GM19025 (cell line): Measurements from ENCODE around the gene HMGN1.

Source experiments
- ATAC-seq: cut with Tn5 transposase; IDR thresholded peaks from one replicate; pipeline ENCODE4 v1.9.1; 2021; ENCODE audit warnings: mild to moderate bottlenecking, low read depth, moderate library complexity; ENCODE audit not compliant: unreplicated experiment

Gene HMGN1

DNA sequence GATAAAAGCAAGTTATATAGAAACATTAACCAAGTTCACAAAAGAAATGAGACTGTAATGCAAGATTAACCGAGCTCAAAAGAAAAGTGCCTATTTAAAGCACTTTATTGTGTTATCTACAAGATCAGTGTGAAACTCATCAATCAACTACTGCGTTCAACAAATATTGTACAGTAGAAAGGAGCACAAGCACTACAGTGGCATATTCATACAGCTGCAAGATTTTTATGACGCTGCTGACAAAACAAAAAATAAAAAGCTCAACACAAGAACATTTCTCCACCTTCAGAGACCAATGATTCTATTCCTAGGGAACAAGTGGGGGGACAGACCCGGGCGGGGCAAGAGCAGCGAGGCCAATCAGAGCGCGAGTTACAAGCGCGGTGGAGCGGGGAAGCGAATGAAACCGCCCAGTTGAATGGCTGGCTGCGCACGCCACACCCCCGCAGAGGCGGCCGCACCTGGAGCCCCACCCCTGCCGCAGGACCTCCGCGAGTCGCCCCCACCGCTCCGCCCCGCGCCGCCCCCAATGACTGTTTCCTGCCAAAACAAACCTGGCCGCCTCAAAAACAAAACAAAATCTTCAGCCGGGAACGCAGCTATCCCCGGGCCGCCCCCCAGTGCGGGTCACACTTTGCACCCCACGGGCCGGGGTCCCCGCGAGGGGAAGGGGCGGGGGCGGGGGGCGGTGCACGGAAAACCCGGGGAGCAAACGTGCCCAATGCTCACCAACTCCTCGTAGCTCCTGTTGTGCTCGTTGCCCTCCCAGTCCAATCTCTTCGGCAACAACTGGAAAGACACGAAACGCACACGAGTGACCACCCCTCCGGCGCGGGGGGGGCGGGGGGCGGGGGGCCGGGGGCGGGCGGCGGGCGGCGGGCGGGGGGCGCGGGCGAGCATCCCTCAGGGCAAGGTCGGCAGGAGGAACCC, 36.5 kb downstream of the HMGN1 start:
- ATAC-seq, result peak; percentile 78

DNA sequence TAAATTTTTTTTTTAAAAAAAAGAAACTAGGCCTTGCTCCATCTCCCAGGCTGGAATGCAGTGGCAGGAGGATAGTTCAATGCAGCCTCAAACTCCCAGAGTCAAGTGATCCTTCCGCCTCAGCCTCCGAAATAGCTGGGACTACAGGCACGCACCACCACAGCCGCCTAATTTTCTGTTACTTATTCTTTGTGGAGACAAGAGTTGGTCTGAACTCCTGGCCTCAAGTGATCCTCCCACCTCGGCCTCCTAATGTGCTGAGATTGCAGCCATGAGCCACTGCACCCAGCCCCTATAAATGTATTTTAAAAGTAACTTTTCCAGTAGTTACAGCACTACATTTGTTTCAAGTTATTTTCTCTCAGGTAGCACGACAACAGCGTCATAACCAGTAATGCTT, 37.7 kb downstream of the HMGN1 start:
- ATAC-seq, result no peak

DNA sequence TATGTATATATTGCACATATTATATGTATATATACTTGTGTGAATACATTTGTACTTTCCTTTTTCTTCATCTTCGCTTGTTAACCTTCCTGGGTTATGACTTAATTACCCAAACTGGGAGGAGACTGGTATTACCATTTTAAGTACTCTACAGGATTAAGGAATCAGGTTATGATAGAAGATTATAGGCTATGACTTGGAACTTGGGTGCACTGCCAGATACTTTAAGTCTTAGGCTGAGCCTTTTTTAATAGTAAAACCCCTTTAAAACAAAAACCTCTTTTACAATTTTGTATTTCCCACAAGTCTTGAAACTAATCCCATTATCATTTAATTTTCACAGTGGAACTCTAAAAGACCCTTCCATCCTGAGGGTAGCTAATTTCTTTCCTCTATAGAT, 41.4 kb downstream of the HMGN1 start:
- no peak for ATAC-seq

DNA sequence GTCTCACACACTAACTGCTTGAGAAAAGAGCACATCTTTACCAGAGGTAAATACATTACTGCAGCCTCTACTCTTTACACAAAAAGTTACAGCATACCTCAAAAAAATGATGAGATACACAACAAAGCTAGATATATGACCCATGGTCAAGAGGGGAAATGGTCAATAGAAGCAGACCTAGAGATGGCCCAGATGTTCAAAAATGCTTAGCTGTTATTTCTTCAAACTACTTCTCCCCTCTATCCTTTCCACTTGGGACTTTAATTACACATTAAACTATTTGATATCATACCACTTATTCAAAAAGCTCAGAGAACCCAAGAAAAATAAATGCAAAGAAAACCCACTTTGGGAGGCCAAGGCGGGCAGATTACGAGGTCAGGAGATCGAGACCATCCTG, 48.3 kb downstream of the HMGN1 start:
- ATAC-seq, result no peak

DNA sequence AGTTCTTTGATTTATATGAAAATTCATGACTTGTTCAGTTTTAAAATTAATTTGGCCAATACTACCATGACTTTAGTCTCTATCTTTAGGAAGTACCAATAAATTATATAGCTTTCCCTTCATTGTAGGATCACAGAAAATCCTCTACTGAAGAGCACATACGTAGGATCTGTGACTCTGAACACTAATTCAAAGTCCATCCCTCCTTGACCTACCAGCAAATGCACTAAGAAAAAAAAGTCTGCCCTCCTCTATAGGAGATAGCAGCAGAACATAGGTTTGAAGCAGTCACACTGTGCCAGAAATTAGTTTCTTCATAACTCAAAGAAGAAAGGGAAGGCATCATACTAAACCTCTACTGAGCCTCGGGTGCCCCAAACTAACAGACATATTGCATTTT, 52.0 kb downstream of the HMGN1 start:
- no peak for ATAC-seq
